IMR-90 (cell line): ENCODE results near the gene GTF2H3. TPM values are rescaled to one million over a fixed set of nuclear protein-coding genes. Genes with fewer than 3 reads are reported as not detected.

Experiments used
- ATAC-seq: fragments of 200-7000 bp; cut with Tn5 transposase; 2 replicates; pipeline ENCODE4 v1.9.1; 2020; ENCODE audit warnings: low read depth, mild to moderate bottlenecking, moderate library complexity
- BruUV-seq: library from RNA; stranded (reverse); fragments of 400-500 nt; replicated peaks from 2 replicates; lab custom pipeline; 2021; lab: Mats Ljungman, UMichigan
- CTCF ChIA-PET: fragments of 300-600 bp; formaldehyde crosslinking; extraction: SDS; loops from one replicate; lab custom pipeline; 2021; ENCODE audit warnings: antibody characterized with exemption; lab: Yijun Ruan, JAX
- POLR2A ChIA-PET: fragments of 300-600 bp; sonication (Branson Sonifier 250); formaldehyde crosslinking; loops from one replicate; lab custom pipeline; 2022; ENCODE audit warnings: antibody characterized with exemption; ENCODE audit not compliant: unreplicated experiment; lab: Charles Lee
- DNase-seq: peaks from one replicate; pipeline ENCODE4 v3.0.0; 2013
- H2AFZ ChIP-seq: replicated peaks from 2 replicates; pipeline ENCODE3; 2013; ENCODE audit warnings: low read length, mild to moderate bottlenecking; ENCODE audit not compliant: poor library complexity
- H2AK5ac ChIP-seq: 2 replicates; pipeline ENCODE4 v1.6.1; 2013; ENCODE audit warnings: low read depth, low read length, inconsistent platforms
- H2AK9ac ChIP-seq: replicated peaks from 2 replicates; pipeline ENCODE3; 2013; ENCODE audit warnings: mild to moderate bottlenecking, low read depth, low read length, moderate library complexity; ENCODE audit not compliant: poor library complexity
- H2BK120ac ChIP-seq: 2 replicates; pipeline ENCODE4 v1.6.1; 2013; ENCODE audit warnings: low read depth, low read length, inconsistent platforms
- H2BK15ac ChIP-seq: 3 replicates; pipeline ENCODE4 v1.6.1; 2013; ENCODE audit warnings: low read depth, low read length, inconsistent platforms
- H2BK20ac ChIP-seq: 2 replicates; pipeline ENCODE4 v1.6.1; 2013; ENCODE audit warnings: low read depth, mild to moderate bottlenecking, inconsistent platforms, low read length, moderate library complexity
- H2BK5ac ChIP-seq: 2 replicates; pipeline ENCODE4 v1.6.1; 2013; ENCODE audit warnings: mild to moderate bottlenecking, low read depth, low read length, inconsistent platforms; ENCODE audit not compliant: poor library complexity, severe bottlenecking
- H3K14ac ChIP-seq: replicated peaks from 2 replicates; pipeline ENCODE4 v1.6.1; 2013; ENCODE audit warnings: low read depth, low read length, inconsistent platforms
- H3K18ac ChIP-seq: 2 replicates; pipeline ENCODE4 v1.6.1; 2013; ENCODE audit warnings: low read depth, low read length, control low read depth
- H3K23ac ChIP-seq: 2 replicates; pipeline ENCODE4 v1.6.1; 2013; ENCODE audit warnings: low read depth, low read length, inconsistent platforms
- H3K27ac ChIP-seq: 2 replicates; pipeline ENCODE4 v1.5.1; 2013; ENCODE audit warnings: mild to moderate bottlenecking, control low read depth, low read length; ENCODE audit not compliant: insufficient read depth
- H3K27me3 ChIP-seq: 2 replicates; pipeline ENCODE4 v1.6.1; 2013; ENCODE audit warnings: low read length; ENCODE audit not compliant: control insufficient read depth, insufficient read depth
- H3K36me3 ChIP-seq: 2 replicates; pipeline ENCODE4 v1.6.1; 2013; ENCODE audit warnings: low read length, mixed read lengths; ENCODE audit not compliant: control insufficient read depth, insufficient read depth
- H3K4ac ChIP-seq: 2 replicates; pipeline ENCODE4 v1.6.1; 2013; ENCODE audit warnings: low read depth, low read length, inconsistent platforms
- H3K4me1 ChIP-seq: 2 replicates; pipeline ENCODE4 v1.6.1; 2013; ENCODE audit warnings: low read length, mixed read lengths; ENCODE audit not compliant: control insufficient read depth, insufficient read depth
- H3K4me2 ChIP-seq: 2 replicates; pipeline ENCODE4 v1.6.1; 2013; ENCODE audit warnings: low read depth, mild to moderate bottlenecking, control low read depth, low read length, moderate library complexity
- H3K4me3 ChIP-seq: 2 replicates; pipeline ENCODE4 v1.5.1; 2013; ENCODE audit warnings: low read depth, mild to moderate bottlenecking, control low read depth, low read length, moderate library complexity; ENCODE audit not compliant: insufficient read depth
- H3K56ac ChIP-seq: 2 replicates; pipeline ENCODE4 v1.6.1; 2013; ENCODE audit warnings: low read length, inconsistent platforms; ENCODE audit not compliant: insufficient read depth; ENCODE audit errors: extremely low read depth
- H3K79me1 ChIP-seq, 2 experiments: 2 replicates each; pipeline ENCODE4 v1.6.1; 2013; ENCODE audit warnings: low read length in 2 of 2, inconsistent platforms in 1 of 2, low read depth in 1 of 2
- H3K9ac ChIP-seq: 2 replicates; pipeline ENCODE4 v1.6.1; 2013; ENCODE audit warnings: low read depth, low read length, control low read depth
- H3K9me1 ChIP-seq: 2 replicates; pipeline ENCODE4 v1.6.1; 2013; ENCODE audit warnings: low read length, inconsistent platforms; ENCODE audit not compliant: insufficient read depth
- H3K9me3 ChIP-seq: 2 replicates; pipeline ENCODE4 v1.6.1; 2013; ENCODE audit warnings: low read length; ENCODE audit not compliant: control insufficient read depth, insufficient read depth
- H4K20me1 ChIP-seq: 2 replicates; pipeline ENCODE4 v1.6.1; 2013; ENCODE audit warnings: low read length, inconsistent platforms; ENCODE audit not compliant: insufficient read depth
- H4K5ac ChIP-seq: 2 replicates; pipeline ENCODE4 v1.6.1; 2013; ENCODE audit warnings: mild to moderate bottlenecking, low read depth, low read length, control low read depth
- H4K8ac ChIP-seq, 2 experiments: 2 replicates each; pipeline ENCODE4 v1.6.1; 2013; ENCODE audit warnings: low read depth in 2 of 2, low read length in 2 of 2, control low read depth in 1 of 2, inconsistent platforms in 1 of 2
- H4K91ac ChIP-seq: 2 replicates; pipeline ENCODE4 v1.6.1; 2013; ENCODE audit warnings: low read depth, low read length, inconsistent platforms; ENCODE audit not compliant: insufficient read depth
- BHLHE40 ChIP-seq: fragments of 150-350 bp; IDR thresholded peaks from 2 replicates; pipeline ENCODE4 v1.6.1; 2016; ENCODE audit warnings: mild to moderate bottlenecking, low read depth, low read length
- CHD1 ChIP-seq: IDR thresholded peaks from 2 replicates; pipeline ENCODE4 v1.6.1; 2012; ENCODE audit warnings: low read depth, low read length, improper control_type of control experiment
- CTCF ChIP-seq: conservative IDR thresholded peaks from 2 replicates; pipeline ENCODE4 v1.5.1; 2012; ENCODE audit warnings: mild to moderate bottlenecking, low read depth, low read length, improper control_type of control experiment
- ELK1 ChIP-seq: fragments of 150-350 bp; IDR thresholded peaks from 2 replicates; pipeline ENCODE4 v1.6.1; 2016; ENCODE audit warnings: low read depth, mild to moderate bottlenecking, low read length, moderate library complexity, borderline replicate concordance
- FOS ChIP-seq: fragments of 150-350 bp; IDR thresholded peaks from 2 replicates; pipeline ENCODE4 v1.6.1; 2016; ENCODE audit warnings: low read depth, low read length
- MAFK ChIP-seq: IDR thresholded peaks from 2 replicates; pipeline ENCODE4 v1.6.1; 2012; ENCODE audit warnings: low read depth, low read length, improper control_type of control experiment
- MAZ ChIP-seq: IDR thresholded peaks from 2 replicates; pipeline ENCODE4 v1.6.1; 2012; ENCODE audit warnings: low read depth, mild to moderate bottlenecking, low read length, improper control_type of control experiment, moderate library complexity, borderline replicate concordance
- MXI1 ChIP-seq: IDR thresholded peaks from 2 replicates; pipeline ENCODE4 v1.6.1; 2012; ENCODE audit warnings: low read depth, mild to moderate bottlenecking, low read length, moderate library complexity, borderline replicate concordance
- POLR2A ChIP-seq: IDR thresholded peaks from 2 replicates; pipeline ENCODE4 v1.6.1; 2012; ENCODE audit warnings: mild to moderate bottlenecking, low read depth, low read length
- RAD21 ChIP-seq: IDR thresholded peaks from 2 replicates; pipeline ENCODE4 v1.6.1; 2012; ENCODE audit warnings: low read length, improper control_type of control experiment
- RCOR1 ChIP-seq: IDR thresholded peaks from 2 replicates; pipeline ENCODE4 v1.6.1; 2012; ENCODE audit warnings: mild to moderate bottlenecking, low read length, improper control_type of control experiment; ENCODE audit not compliant: insufficient replicate concordance
- RFX5 ChIP-seq: IDR thresholded peaks from 2 replicates; pipeline ENCODE4 v1.8.0; 2012; ENCODE audit warnings: low read depth, mild to moderate bottlenecking, low read length, moderate library complexity
- SMC3 ChIP-seq: fragments of 150-350 bp; IDR thresholded peaks from 2 replicates; pipeline ENCODE4 v1.6.1; 2016; ENCODE audit warnings: low read depth, mild to moderate bottlenecking, antibody characterized with exemption, low read length, moderate library complexity
- USF2 ChIP-seq: fragments of 150-350 bp; IDR thresholded peaks from 2 replicates; pipeline ENCODE4 v1.6.1; 2017; ENCODE audit warnings: mild to moderate bottlenecking, antibody characterized with exemption, low read length, low read depth
- WGBS, 2 experiments: methylation state at CpG; one replicate each; pipeline versions ENCODE4 v1.1.5 to v1.1.7; 2013; ENCODE audit warnings: missing lambda C conversion rate in 2 of 2; ENCODE audit not compliant: insufficient read length in 1 of 2; ENCODE audit errors: extremely low coverage in 2 of 2; 5-methylcytosine and 5-hydroxymethylcytosine counted together
- dilution Hi-C: fragments of 300-500 bp; cut with HindIII; formaldehyde crosslinking; loops from one replicate; pipeline ENCODE4 v1.14.3; 2018; ENCODE audit warnings: low sequenced_read_pairs; ENCODE audit not compliant: unreplicated experiment
- in situ Hi-C: fragments of 300-500 bp; cut with MboI; formaldehyde crosslinking; loops from 3 replicates; pipeline ENCODE4 v1.14.3; 2019; ENCODE audit warnings: low sequenced_read_pairs, inconsistent platforms, mixed read lengths
- intact Hi-C: fragments of 100-400 bp; cut with micrococcal nuclease; formaldehyde crosslinking; loops from 2 replicates; pipeline ENCODE4 v1.10.0; 2022
- polyA plus RNA-seq, 3 experiments: library from polyadenylated mRNA; depleted of rRNA; stranded (reverse); fragments of >200 nt; gene quantifications; 2 replicates each; pipeline ENCODE4 v1.2.3, GENCODE V29; 2012; ENCODE audit warnings: low replicate concordance in 1 of 3
- total RNA-seq: library from RNA; depleted of rRNA; stranded (reverse); fragments of >200 nt; gene quantifications from 2 replicates; pipeline ENCODE4 v1.2.3, GENCODE V29; 2012

Gene GTF2H3
- total and polyA plus RNA-seq, 2 of the 4 experiments (the other 2 are of a cell fraction) = 22.2 to 80.3 TPM

GRCh38 chr12:123599721-123600120 lies 33.9 kb upstream of the GTF2H3 start:
- no peak overlapping the region for H2AFZ ChIP-seq
- no peaks in the 10 kb centered on the region for H3K9me3 ChIP-seq
- H3K18ac ChIP-seq = no peak overlapping the region
- no TSS peak for BruUV-seq
- H2BK120ac ChIP-seq = no peak overlapping the region
- H3K27ac ChIP-seq = no peak overlapping the region
- no peak overlapping the region for H4K8ac ChIP-seq
- ChIA-PET POLR2A (no interaction called here), CTCF (interaction anchor here (0.7 kb wide), 2 partner anchors 8 to 11 kb away, joined by 3 to 4 read pairs; no protein-coding TSS in a partner anchor)
- no peak for TF ChIP-seq FOS
- TF ChIP-seq POLR2A = no peak
- TF ChIP-seq RFX5 = no peak
- TF ChIP-seq CTCF = no peak
- no peak for TF ChIP-seq MAZ
- no peak for TF ChIP-seq ELK1
- no peak for TF ChIP-seq USF2
- TF ChIP-seq BHLHE40 = no peak
- TF ChIP-seq RCOR1 = no peak
- TF ChIP-seq MXI1 = no peak
- no peak for TF ChIP-seq SMC3
- TF ChIP-seq RAD21 = no peak
- TF ChIP-seq CHD1 = no peak
- TF ChIP-seq MAFK = no peak
- no peak overlapping the region for H2BK5ac ChIP-seq
- in situ Hi-C loops = loop anchor here (25.0 kb wide), 1 partner anchor 287 kb away; no protein-coding TSS in a partner anchor
- H2BK20ac ChIP-seq = no peak overlapping the region
- peaks cover 19% of the 10 kb centered on the region for H4K20me1 ChIP-seq
- H3K4ac ChIP-seq = no peak overlapping the region
- no peaks in the 10 kb centered on the region for H3K9me1 ChIP-seq
- H3K27me3 ChIP-seq = no peaks in the 10 kb centered on the region
- dilution Hi-C loops = no loop called here
- no peak for ATAC-seq
- WGBS, 2 experiments = no CpG with 5 or more reads among the region's 7 CpGs
- no peak overlapping the region for H2BK15ac ChIP-seq
- no peak for DNase-seq
- intact Hi-C loops = no loop called here
- no peak overlapping the region for H3K56ac ChIP-seq
- no peak overlapping the region for H3K4me2 ChIP-seq
- H2AK9ac ChIP-seq = no peak overlapping the region
- H3K23ac ChIP-seq = no peak overlapping the region
- no peak overlapping the region for H2AK5ac ChIP-seq
- H3K9ac ChIP-seq = no peak overlapping the region
- H3K4me1 ChIP-seq = peaks cover 4% of the 10 kb centered on the region
- H3K4me3 ChIP-seq = no peak overlapping the region
- peaks cover 10% of the 10 kb centered on the region for H3K36me3 ChIP-seq
- H4K5ac ChIP-seq = no peak overlapping the region
- H4K91ac ChIP-seq = no peak overlapping the region
- H3K79me1 ChIP-seq = peaks cover 20 to 48% of the 10 kb centered on the region in 2 experiments
- H3K14ac ChIP-seq = no peak overlapping the region
